OCI-LY7 (cell line): Measurements from ENCODE around the gene NME2.

Experiments used
- CTCF ChIP-seq: fragments of 200-600 bp; sonication (generic); conservative IDR thresholded peaks from 2 replicates; pipeline ENCODE4 v1.5.1; 2014; ENCODE audit warnings: mild to moderate bottlenecking, antibody characterized with exemption, low read length, moderate library complexity, mixed read lengths
- EZH2phosphoT487 ChIP-seq: fragments of 200-600 bp; sonication (generic); IDR thresholded peaks from 2 replicates; pipeline ENCODE4 v1.6.1; 2018; ENCODE audit warnings: low read depth, borderline replicate concordance, mild to moderate bottlenecking, mixed run types, antibody characterized with exemption, low read length, moderate library complexity, mixed read lengths

- TF ChIP-seq CTCF (no peak), EZH2phosphoT487 (no peak)
These were observed 37.6 kb downstream of the NME2 start for GRCh38 chr17:51203838-51204237.
